Measurements from ENCODE around the gene BCS1L. TPM values are rescaled to one million over a fixed set of nuclear protein-coding genes. Genes with fewer than 3 reads are reported as not detected.

BCS1L gene
- total RNA-seq, 1 donor from 2014 or later, result 45.2 TPM

DNA sequence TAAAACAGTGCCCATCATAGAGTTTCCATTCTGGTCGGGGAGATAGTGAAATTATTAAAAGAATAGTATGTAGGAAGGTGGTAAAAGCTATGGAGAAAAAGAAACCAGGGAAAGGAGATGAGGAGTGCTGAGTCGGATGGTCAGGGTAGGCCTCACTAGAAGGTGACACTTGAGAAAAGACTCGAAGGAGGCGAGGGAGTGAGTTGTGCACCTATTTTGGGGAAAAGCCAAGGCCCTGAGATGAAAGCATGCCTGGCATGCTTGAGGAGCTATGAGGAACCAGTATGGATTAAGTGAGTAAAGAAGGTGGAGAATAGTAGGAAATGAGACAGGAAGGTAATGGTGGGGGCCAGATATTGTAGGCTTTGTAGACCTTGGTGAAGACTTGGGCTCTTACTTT lies 43.9 kb downstream of the BCS1L start:
- H3K4me3 Mint-ChIP-seq, result no peak overlapping the region
- TF ChIP-seq, protein P1, sequence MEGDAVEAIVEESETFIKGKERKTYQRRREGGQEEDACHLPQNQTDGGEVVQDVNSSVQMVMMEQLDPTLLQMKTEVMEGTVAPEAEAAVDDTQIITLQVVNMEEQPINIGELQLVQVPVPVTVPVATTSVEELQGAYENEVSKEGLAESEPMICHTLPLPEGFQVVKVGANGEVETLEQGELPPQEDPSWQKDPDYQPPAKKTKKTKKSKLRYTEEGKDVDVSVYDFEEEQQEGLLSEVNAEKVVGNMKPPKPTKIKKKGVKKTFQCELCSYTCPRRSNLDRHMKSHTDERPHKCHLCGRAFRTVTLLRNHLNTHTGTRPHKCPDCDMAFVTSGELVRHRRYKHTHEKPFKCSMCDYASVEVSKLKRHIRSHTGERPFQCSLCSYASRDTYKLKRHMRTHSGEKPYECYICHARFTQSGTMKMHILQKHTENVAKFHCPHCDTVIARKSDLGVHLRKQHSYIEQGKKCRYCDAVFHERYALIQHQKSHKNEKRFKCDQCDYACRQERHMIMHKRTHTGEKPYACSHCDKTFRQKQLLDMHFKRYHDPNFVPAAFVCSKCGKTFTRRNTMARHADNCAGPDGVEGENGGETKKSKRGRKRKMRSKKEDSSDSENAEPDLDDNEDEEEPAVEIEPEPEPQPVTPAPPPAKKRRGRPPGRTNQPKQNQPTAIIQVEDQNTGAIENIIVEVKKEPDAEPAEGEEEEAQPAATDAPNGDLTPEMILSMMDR (conservative IDR thresholded peaks at IDR 0.05), result no peak
- H3K27me3 Mint-ChIP-seq (ENCODE audit: low read depth), result no peaks in the 10 kb centered on the region
- peaks cover 5% of the 10 kb centered on the region for H3K36me3 Mint-ChIP-seq (ENCODE audit: low read depth)
- no peak overlapping the region for H3K27ac Mint-ChIP-seq (ENCODE audit: unreplicated experiment)
- H3K9me3 Mint-ChIP-seq, result no peaks in the 10 kb centered on the region
- H3K4me1 Mint-ChIP-seq, result no peaks in the 10 kb centered on the region
- DNase-seq (ENCODE audit: low read depth, low spot score), result no peak

DNA sequence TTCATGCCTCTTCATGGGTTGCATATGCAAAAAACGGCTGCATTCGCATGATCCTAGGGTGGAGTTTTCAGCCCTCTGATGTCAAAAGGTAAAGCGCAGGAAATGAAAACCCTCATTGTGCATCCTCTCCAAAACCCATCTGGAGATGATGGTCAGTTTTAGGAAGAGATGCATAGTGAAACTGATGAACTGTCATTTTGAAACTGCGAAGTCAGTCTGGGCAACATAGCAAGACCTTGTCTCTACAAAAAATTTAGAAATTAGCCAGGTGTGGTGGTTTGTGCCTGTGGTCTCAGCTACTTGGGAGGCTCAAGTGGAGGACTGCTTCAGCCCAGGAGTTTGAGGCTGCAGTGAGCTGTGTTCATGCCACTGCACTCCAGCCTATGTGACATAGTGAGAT lies 48.6 kb downstream of the BCS1L start:
- peaks cover 10% of the 10 kb centered on the region for H3K4me1 Mint-ChIP-seq

DNA sequence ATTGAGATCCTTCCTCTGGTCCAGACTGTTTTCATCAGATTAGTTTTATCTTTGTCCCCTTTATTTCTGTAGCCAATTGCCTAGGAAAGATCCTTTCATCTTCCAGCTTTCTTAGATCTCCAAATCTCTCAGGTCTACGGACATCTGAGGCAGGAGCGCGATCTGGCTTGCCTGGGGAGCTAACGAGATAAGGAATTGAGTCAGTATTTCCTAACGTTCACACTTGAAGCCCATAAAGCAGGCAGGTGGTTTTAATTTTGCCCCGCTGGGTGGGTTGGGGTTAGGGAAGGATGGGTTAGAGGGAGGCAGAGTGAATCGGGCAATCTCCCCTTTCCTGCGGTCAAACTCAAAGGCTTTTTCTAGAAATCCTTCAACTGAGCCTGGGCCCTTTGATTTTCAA lies 50.4 kb downstream of the BCS1L start:
- Mint-ChIP-seq H3K4me1 (peaks cover 21% of the 10 kb centered on the region), H3K4me3 (peak overlapping the region; percentile 99), H3K36me3 (ENCODE audit: low read depth) (peaks cover 5% of the 10 kb centered on the region), H3K27ac (ENCODE audit: unreplicated experiment) (no peak overlapping the region), H3K9me3 (no peaks in the 10 kb centered on the region), H3K27me3 (ENCODE audit: low read depth) (no peaks in the 10 kb centered on the region)
- TF ChIP-seq, protein P1 (conservative IDR thresholded peaks at IDR 0.05), result no peak
- DNase-seq (ENCODE audit: low read depth, low spot score), result no peak

More for the DNA sequence above, 48.6 kb downstream of the BCS1L start:
- Mint-ChIP-seq H3K27me3 (ENCODE audit: low read depth) (no peaks in the 10 kb centered on the region), H3K4me3 (peak overlapping the region; percentile 17), H3K9me3 (no peaks in the 10 kb centered on the region), H3K36me3 (ENCODE audit: low read depth) (no peaks in the 10 kb centered on the region), H3K27ac (ENCODE audit: unreplicated experiment) (no peak overlapping the region)
- DNase-seq (ENCODE audit: low read depth, low spot score), result no peak
- TF ChIP-seq, protein P1 (conservative IDR thresholded peaks at IDR 0.05), result no peak

DNA sequence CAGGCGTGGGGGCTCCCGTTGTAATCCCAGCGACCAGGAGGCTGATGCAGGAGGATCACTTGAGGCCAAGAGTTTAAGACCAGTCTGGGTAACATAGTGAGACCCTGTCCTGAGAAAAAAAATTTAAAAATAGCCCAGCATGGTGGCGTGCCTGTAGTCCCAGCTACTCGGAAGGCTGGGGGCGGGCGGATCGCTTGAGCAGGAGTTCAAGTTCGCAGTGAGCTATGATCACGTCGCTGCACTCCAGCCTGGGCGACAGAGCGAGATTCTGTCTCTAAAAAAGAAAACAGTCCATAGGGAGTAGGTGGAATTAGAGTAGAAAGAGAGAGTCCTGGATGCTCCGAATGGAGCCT lies 50.8 kb downstream of the BCS1L start:
- Mint-ChIP-seq H3K9me3 (no peaks in the 10 kb centered on the region), H3K27ac (ENCODE audit: unreplicated experiment) (no peak overlapping the region), H3K27me3 (ENCODE audit: low read depth) (no peaks in the 10 kb centered on the region), H3K4me3 (peak overlapping the region; percentile 99), H3K4me1 (peaks cover 21% of the 10 kb centered on the region), H3K36me3 (ENCODE audit: low read depth) (peaks cover 5% of the 10 kb centered on the region)
- TF ChIP-seq, protein P1 (conservative IDR thresholded peaks at IDR 0.05), result no peak
- DNase-seq (ENCODE audit: low read depth, low spot score), result no peak

DNA sequence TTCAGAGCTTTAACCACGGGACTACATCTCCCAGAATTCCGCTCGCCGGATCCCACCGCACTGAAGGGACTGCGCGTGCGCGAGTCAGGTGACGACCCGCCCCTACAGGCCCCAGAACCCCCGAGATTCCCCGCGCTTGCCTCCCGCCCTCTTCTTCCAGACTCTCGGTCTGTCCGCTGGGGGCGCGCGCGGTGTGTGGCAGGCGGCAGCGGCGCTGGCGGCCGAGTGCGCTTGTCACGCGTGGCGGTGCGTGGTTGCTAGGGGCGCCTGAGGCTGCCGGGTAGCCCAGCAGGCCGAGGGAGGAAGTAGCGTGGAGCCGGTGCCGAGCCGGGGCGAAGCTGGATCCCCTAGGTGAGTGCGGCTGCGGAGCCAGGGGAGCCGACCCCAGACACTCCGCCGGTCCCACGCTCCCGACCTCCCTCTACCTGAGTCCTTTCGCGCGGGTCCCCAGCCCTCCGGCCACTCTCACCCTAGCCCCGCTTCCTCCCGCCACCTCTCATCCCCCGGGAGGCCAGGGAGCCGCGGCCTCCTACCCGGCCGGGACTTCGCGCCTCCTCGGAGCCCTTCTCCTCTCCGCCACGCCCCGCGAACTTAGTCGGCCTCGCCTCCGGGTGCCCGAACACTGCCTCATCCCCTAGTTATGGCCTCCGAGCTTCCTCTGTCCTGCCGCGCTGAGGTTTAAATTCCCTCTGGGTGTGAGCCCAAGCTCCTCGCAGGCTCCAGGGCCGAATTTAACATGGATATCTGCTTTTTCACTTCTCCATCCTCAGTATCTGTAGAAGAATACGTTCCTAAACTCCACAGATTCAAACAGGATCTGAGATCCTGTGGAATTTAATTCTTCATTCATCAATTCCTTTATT lies 51.4 kb downstream of the BCS1L start, which contains the start of gene TTLL4:
Gene TTLL4, plus strand, starts transcription at position 149 of the 863 bp plus-strand sequence. CDS start 26,842 bp downstream, outside the sequence.
- peak within 1 kb of the TSS; percentile 99 for H3K4me3 Mint-ChIP-seq
- TF ChIP-seq, protein P1 (conservative IDR thresholded peaks at IDR 0.05), result peak; percentile 86
- H3K27ac Mint-ChIP-seq (ENCODE audit: unreplicated experiment), result peak within 1 kb of the TSS; percentile 98
- no peaks in the 10 kb centered on the region for H3K9me3 Mint-ChIP-seq
- H3K36me3 Mint-ChIP-seq (ENCODE audit: low read depth), result peaks cover 7% of the 10 kb centered on the region
- DNase-seq (ENCODE audit: low read depth, low spot score), result peak; percentile 97
- H3K27me3 Mint-ChIP-seq (ENCODE audit: low read depth), result no peaks in the 10 kb centered on the region
- H3K4me1 Mint-ChIP-seq, result peaks cover 21% of the 10 kb centered on the region
